ENCODE data around the gene SPATA24.

Gene SPATA24

GRCh38 chr5:139407517-139407916, 3.6 kb upstream of the SPATA24 start:
- TF ChIP-seq, protein P1, sequence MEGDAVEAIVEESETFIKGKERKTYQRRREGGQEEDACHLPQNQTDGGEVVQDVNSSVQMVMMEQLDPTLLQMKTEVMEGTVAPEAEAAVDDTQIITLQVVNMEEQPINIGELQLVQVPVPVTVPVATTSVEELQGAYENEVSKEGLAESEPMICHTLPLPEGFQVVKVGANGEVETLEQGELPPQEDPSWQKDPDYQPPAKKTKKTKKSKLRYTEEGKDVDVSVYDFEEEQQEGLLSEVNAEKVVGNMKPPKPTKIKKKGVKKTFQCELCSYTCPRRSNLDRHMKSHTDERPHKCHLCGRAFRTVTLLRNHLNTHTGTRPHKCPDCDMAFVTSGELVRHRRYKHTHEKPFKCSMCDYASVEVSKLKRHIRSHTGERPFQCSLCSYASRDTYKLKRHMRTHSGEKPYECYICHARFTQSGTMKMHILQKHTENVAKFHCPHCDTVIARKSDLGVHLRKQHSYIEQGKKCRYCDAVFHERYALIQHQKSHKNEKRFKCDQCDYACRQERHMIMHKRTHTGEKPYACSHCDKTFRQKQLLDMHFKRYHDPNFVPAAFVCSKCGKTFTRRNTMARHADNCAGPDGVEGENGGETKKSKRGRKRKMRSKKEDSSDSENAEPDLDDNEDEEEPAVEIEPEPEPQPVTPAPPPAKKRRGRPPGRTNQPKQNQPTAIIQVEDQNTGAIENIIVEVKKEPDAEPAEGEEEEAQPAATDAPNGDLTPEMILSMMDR (IDR thresholded peaks at IDR 0.05; ENCODE audit: low read depth, low read length), result no peak
- no peak for DNase-seq (ENCODE audit: extremely low read depth, low read depth)

- TF ChIP-seq, protein P1 (IDR thresholded peaks at IDR 0.05; ENCODE audit: low read depth, low read length), result no peak
- no peak for DNase-seq (ENCODE audit: extremely low read depth, low read depth)
These were observed 3.1 kb upstream of the SPATA24 start for GRCh38 chr5:139406963-139407362.

GRCh38 chr5:139404484-139404840, 573 bp upstream of the SPATA24 start:
- DNase-seq (ENCODE audit: extremely low read depth, low read depth), result no peak
- TF ChIP-seq, protein P1 (IDR thresholded peaks at IDR 0.05; ENCODE audit: low read depth, low read length), result no peak

DNA sequence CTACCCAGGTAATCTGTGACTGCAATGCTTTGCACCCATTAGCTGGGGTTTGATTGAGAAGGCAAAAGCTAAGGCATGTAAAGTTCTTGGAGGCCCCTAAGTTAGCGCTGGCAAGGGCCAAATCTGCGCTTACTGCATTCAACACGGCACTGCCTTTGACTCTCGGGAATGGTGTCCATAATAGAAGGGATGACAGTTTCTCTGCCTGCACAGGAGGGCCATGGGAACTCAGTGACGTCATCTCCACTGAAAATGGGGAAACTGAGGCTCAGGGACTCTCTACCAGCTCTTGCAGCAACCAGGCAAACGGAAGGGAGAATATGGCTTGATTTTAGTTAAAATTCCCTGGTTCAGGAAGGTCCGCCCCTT, 487 bp downstream of the SPATA24 start:
- DNase-seq (ENCODE audit: extremely low read depth, low read depth), result no peak
- TF ChIP-seq, protein P1 (IDR thresholded peaks at IDR 0.05; ENCODE audit: low read depth, low read length), result no peak

DNA sequence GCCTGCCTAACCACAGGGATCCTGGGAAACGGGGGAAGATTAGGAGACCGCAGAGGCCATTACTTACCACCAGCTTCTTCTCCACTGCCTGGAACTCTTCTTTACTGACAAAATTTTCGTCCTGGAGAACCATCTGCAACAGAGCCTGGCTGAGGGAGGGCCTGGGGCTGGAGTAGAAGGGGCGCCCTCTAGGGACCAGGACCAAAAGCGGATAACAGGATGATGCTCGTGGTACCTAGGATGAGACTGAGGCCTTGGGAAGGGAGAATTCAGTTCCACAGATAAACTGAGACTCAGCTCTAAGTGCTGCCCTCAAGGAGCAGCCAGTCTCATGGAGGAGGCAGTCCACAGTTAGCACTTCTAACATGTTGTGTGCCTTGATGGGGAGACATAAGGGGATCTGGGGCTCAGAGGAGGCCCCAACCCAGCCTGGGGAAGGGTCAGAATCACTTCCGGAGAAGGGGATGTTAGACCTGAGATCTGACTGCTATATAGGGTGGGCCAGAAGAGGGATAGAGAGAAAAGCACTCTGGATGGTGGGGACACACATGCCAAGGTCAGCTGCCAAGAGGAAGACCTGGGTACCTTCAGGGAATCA, 1.2 kb downstream of the SPATA24 start:
- no peak for DNase-seq (ENCODE audit: extremely low read depth, low read depth)
- TF ChIP-seq, protein P1 (IDR thresholded peaks at IDR 0.05; ENCODE audit: low read depth, low read length), result peak; percentile 28

DNA sequence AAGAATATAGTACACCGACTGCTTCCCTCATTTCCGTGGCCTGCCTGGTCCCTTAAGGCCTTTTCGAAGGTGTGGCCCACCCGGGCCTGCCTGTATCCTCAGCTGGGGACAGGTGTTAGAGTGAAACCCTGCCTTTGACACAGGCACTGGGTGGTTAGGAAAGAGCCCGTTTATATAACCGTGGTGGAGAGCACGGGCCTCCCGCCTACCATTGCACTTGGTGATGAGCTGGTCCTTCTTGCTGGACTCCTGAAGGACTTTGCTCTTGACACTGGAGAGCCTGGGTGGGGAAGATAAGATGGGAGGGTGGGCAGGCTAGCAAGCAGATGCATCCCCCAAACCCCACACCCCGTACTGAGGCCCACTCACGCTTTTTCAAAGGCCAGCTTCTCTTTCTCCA, 2.3 kb downstream of the SPATA24 start:
- no peak for DNase-seq (ENCODE audit: extremely low read depth, low read depth)
- TF ChIP-seq, protein P1 (IDR thresholded peaks at IDR 0.05; ENCODE audit: low read depth, low read length), result no peak

DNA sequence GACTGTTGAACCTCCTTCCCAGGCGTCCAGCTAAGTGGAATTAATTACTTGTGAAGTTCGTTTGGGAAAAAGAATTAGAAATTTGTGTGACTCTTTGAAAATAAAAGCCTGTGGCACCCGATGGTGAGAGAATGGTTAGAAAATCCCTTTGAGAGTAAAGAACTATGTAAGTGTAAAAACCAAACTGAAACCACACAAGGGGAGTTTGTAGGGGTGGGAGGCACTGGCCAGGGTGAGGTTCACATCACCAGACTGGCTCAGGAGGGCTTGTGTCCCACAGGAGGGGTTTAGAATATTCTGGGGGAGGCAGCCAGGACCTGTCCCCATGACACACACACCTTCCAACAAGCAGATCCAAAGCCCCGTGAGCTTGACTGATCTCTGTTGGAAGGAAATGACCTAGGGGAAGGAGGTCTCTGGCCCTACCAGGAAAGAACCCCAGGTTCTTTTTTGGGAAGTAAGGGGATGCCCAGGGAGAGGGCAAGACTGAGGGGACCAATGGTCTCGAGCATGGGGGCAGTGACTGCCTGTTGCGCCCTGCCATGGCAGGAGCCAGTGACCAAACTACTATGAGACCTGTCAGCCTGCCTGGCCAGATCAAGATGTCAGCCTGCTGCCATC, 4.3 kb downstream of the SPATA24 start:
- TF ChIP-seq, protein P1 (IDR thresholded peaks at IDR 0.05; ENCODE audit: low read depth, low read length), result no peak
- DNase-seq (ENCODE audit: extremely low read depth, low read depth), result no peak
